Activated T-cell treated with anti-CD3 and anti-CD28 coated beads for 4 hours (primary cell): ENCODE measurements around the gene NALF2.

Experiments used
- DNase-seq: peaks from one replicate; pipeline ENCODE4 v3.0.0-alpha.2; 2020

NALF2 gene

GRCh38 chrX:69531031-69531755 lies 27.1 kb downstream of the NALF2 start:
- DNase-seq, result no peak

GRCh38 chrX:69535661-69536060 lies 31.5 kb downstream of the NALF2 start:
- no peak for DNase-seq

- DNase-seq, result peak; percentile 66
Observed at GRCh38 chrX:69538321-69538876, 34.3 kb downstream of the NALF2 start.

- DNase-seq, result no peak
Observed at GRCh38 chrX:69539437-69539836, 35.3 kb downstream of the NALF2 start.

GRCh38 chrX:69541956-69542355 lies 37.8 kb downstream of the NALF2 start:
- DNase-seq, result no peak

- no peak for DNase-seq
Observed at GRCh38 chrX:69543572-69543971, 39.4 kb downstream of the NALF2 start.

- DNase-seq, result no peak
Observed at GRCh38 chrX:69546417-69546816, 42.3 kb downstream of the NALF2 start.

- no peak for DNase-seq
Observed at GRCh38 chrX:69546978-69547377, 42.9 kb downstream of the NALF2 start.

- no peak for DNase-seq
Observed at GRCh38 chrX:69551421-69552009, 47.4 kb downstream of the NALF2 start.

- no peak for DNase-seq
Observed at GRCh38 chrX:69552512-69552911, 48.4 kb downstream of the NALF2 start.
